Astrocyte (in vitro differentiated cells and primary cell): ENCODE results near the gene TRERF1. TPM values are rescaled to one million over a fixed set of nuclear protein-coding genes. Genes with fewer than 3 reads are reported as not detected.
"Not testable (repeated sequence)": the region's sequence is repeated elsewhere in the genome, so short reads cannot be mapped to it uniquely, and the experiment has no call there.

Experiments
- DNase-seq: peaks from one replicate; pipeline ENCODE4 v3.0.0-alpha.2; 2010; ENCODE audit warnings: low read depth
- FAIRE-seq: peaks from 2 replicates; lab custom pipeline; 2011; peaks lifted over from hg19 to GRCh38; lab: Jason Lieb, UNC
- H2AFZ ChIP-seq: 2 replicates; pipeline ENCODE4 v1.6.0; 2012; ENCODE audit warnings: low read depth, low read length, inconsistent platforms
- H3K27ac ChIP-seq: 2 replicates; pipeline ENCODE4 v1.5.1; 2011; ENCODE audit warnings: low read depth, low read length, inconsistent platforms
- H3K27me3 ChIP-seq: 2 replicates; pipeline ENCODE4 v1.6.0; 2011; ENCODE audit warnings: low read length, inconsistent platforms; ENCODE audit not compliant: insufficient read depth
- H3K36me3 ChIP-seq: 2 replicates; pipeline ENCODE4 v1.5.1; 2011; ENCODE audit warnings: low read length, inconsistent platforms; ENCODE audit not compliant: insufficient read depth
- H3K4me1 ChIP-seq: 2 replicates; pipeline ENCODE4 v1.5.1; 2011; ENCODE audit warnings: low read length, inconsistent platforms; ENCODE audit not compliant: insufficient read depth
- H3K4me2 ChIP-seq: 2 replicates; pipeline ENCODE4 v1.6.0; 2012; ENCODE audit warnings: low read length, inconsistent platforms
- H3K4me3 ChIP-seq: 2 replicates; pipeline ENCODE4 v1.5.1; 2011; ENCODE audit warnings: low read depth, mild to moderate bottlenecking, low read length, inconsistent platforms; ENCODE audit not compliant: insufficient read depth
- H3K79me2 ChIP-seq: 2 replicates; pipeline ENCODE4 v1.6.0; 2012; ENCODE audit warnings: mild to moderate bottlenecking, low read length, inconsistent platforms; ENCODE audit not compliant: insufficient read depth
- H3K9ac ChIP-seq: 2 replicates; pipeline ENCODE4 v1.6.0; 2012; ENCODE audit warnings: mild to moderate bottlenecking, low read length, inconsistent platforms
- H3K9me3 ChIP-seq: 2 replicates; pipeline ENCODE4 v1.5.1; 2012; ENCODE audit warnings: low read depth, mild to moderate bottlenecking, low read length, inconsistent platforms; ENCODE audit not compliant: insufficient read depth
- H4K20me1 ChIP-seq: 2 replicates; pipeline ENCODE4 v1.6.0; 2012; ENCODE audit warnings: low read length, inconsistent platforms; ENCODE audit not compliant: insufficient read depth
- H3K27ac Mint-ChIP-seq: one replicate; pipeline ENCODE4 v1.8.0; 2021; ENCODE audit warnings: mild to moderate bottlenecking, mixed read lengths; ENCODE audit not compliant: unreplicated experiment
- H3K27me3 Mint-ChIP-seq: one replicate; pipeline ENCODE4 v1.8.0; 2021; ENCODE audit warnings: low read depth, mixed read lengths; ENCODE audit not compliant: unreplicated experiment
- H3K36me3 Mint-ChIP-seq: one replicate; pipeline ENCODE4 v1.8.0; 2021; ENCODE audit warnings: low read depth, mixed read lengths; ENCODE audit not compliant: unreplicated experiment
- H3K4me1 Mint-ChIP-seq: one replicate; pipeline ENCODE4 v1.8.0; 2021; ENCODE audit warnings: low read depth, mixed read lengths; ENCODE audit not compliant: unreplicated experiment
- H3K4me3 Mint-ChIP-seq: one replicate; pipeline ENCODE4 v1.8.0; 2021; ENCODE audit warnings: mild to moderate bottlenecking, moderate library complexity, mixed read lengths; ENCODE audit not compliant: unreplicated experiment
- H3K9me3 Mint-ChIP-seq: one replicate; pipeline ENCODE4 v1.8.0; 2021; ENCODE audit warnings: mild to moderate bottlenecking, mixed read lengths; ENCODE audit not compliant: unreplicated experiment
- EZH2 ChIP-seq: IDR thresholded peaks from 2 replicates; pipeline ENCODE4 v1.6.1; 2012; ENCODE audit warnings: mild to moderate bottlenecking, low read length, inconsistent platforms; ENCODE audit not compliant: insufficient read depth
- total RNA-seq: library from RNA; stranded (reverse); gene quantifications from 2 replicates; pipeline ENCODE4 v1.2.1, GENCODE V29; 2021
- TF ChIP-seq, protein P1 (sequence below): IDR thresholded peaks from 2 replicates; pipeline ENCODE4 v1.5.1; 2011; ENCODE audit warnings: low read depth, mild to moderate bottlenecking, inconsistent platforms, low read length, moderate library complexity; ENCODE audit not compliant: insufficient read depth

TRERF1 gene
- total RNA-seq, 1 donor from 2014 or later: 8.6 TPM

DNA sequence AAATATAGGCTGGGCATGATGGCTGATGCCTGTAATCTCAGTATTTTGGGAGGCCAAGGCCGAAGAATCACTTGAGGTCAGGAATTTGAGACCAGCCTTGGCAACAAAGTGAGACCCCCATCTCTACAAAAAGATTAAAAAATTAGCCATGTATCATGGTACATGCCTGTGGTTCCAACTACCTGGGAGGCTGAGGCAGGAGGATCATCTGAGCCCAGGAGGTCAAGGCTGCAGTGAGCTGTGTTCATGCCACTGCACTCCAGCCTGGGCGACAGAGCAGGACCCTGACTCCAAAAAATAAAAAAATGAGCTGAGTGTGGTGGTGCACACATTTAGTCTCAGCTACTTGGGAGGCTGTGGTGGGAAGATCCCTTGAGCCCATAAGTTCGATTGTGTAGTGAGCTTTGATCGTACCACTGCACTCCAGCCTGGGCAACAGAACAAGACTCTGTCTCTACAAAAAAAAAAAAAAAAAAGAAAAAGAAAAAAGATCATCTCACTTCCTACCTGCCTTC is 246.9 kb downstream of the TRERF1 start:
- no peak overlapping the region for H3K4me2 ChIP-seq
- no peak overlapping the region for H3K27ac ChIP-seq
- H3K4me1 Mint-ChIP-seq: peaks cover 17% of the 10 kb centered on the region
- H3K36me3 Mint-ChIP-seq: peaks cover 9% of the 10 kb centered on the region
- no peak for DNase-seq
- no peak for FAIRE-seq
- H3K4me3 Mint-ChIP-seq: no peak overlapping the region
- no peaks in the 10 kb centered on the region for H4K20me1 ChIP-seq
- H3K9me3 ChIP-seq: no peaks in the 10 kb centered on the region
- H3K27me3 ChIP-seq: no peaks in the 10 kb centered on the region
- H3K4me1 ChIP-seq: peaks cover 14% of the 10 kb centered on the region
- H3K4me3 ChIP-seq: no peak overlapping the region
- no peaks in the 10 kb centered on the region for H3K9me3 Mint-ChIP-seq
- no peaks in the 10 kb centered on the region for H3K27me3 Mint-ChIP-seq
- no peak overlapping the region for H3K27ac Mint-ChIP-seq
- peaks cover 19% of the 10 kb centered on the region for H3K36me3 ChIP-seq
- no peak overlapping the region for H3K9ac ChIP-seq
- TF ChIP-seq EZH2: no peak
- TF ChIP-seq, protein P1, sequence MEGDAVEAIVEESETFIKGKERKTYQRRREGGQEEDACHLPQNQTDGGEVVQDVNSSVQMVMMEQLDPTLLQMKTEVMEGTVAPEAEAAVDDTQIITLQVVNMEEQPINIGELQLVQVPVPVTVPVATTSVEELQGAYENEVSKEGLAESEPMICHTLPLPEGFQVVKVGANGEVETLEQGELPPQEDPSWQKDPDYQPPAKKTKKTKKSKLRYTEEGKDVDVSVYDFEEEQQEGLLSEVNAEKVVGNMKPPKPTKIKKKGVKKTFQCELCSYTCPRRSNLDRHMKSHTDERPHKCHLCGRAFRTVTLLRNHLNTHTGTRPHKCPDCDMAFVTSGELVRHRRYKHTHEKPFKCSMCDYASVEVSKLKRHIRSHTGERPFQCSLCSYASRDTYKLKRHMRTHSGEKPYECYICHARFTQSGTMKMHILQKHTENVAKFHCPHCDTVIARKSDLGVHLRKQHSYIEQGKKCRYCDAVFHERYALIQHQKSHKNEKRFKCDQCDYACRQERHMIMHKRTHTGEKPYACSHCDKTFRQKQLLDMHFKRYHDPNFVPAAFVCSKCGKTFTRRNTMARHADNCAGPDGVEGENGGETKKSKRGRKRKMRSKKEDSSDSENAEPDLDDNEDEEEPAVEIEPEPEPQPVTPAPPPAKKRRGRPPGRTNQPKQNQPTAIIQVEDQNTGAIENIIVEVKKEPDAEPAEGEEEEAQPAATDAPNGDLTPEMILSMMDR: no peak
- H2AFZ ChIP-seq: no peak overlapping the region
- H3K79me2 ChIP-seq: no peaks in the 10 kb centered on the region

DNA sequence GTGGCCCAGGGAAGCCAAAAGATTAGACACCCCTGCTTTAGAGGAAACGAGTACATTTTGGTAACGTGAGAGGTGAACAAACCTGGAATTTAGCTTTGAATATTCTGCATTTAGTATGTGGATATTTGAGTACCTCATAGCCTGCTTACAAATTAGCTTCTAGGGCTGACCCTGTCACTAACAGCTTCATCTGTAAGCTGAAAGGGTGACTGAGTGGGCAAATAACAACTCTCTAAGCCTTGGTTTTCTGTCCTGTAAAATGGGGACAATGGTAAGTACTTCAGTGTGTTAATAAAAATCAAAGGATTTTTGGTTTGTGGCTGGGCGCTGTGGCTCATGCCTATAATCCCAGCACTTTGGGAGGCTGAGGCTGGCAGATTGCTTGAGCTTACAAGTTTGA is 248.5 kb downstream of the TRERF1 start:
- H3K9me3 Mint-ChIP-seq: peaks cover 2% of the 10 kb centered on the region
- H3K36me3 Mint-ChIP-seq: peaks cover 7% of the 10 kb centered on the region
- no peaks in the 10 kb centered on the region for H3K27me3 Mint-ChIP-seq
- Histone ChIP-seq H3K36me3 (peaks cover 11% of the 10 kb centered on the region), H3K9ac (no peak overlapping the region), H3K4me3 (no peak overlapping the region), H4K20me1 (no peaks in the 10 kb centered on the region), H2AFZ (no peak overlapping the region), H3K79me2 (no peaks in the 10 kb centered on the region), H3K4me2 (no peak overlapping the region), H3K4me1 (peaks cover 20% of the 10 kb centered on the region), H3K27me3 (no peaks in the 10 kb centered on the region), H3K9me3 (no peaks in the 10 kb centered on the region), H3K27ac (no peak overlapping the region)
- H3K27ac Mint-ChIP-seq: peak overlapping the region; percentile 27
- peaks cover 20% of the 10 kb centered on the region for H3K4me1 Mint-ChIP-seq
- TF ChIP-seq, protein P1: no peak
- TF ChIP-seq EZH2: no peak
- peak overlapping the region; percentile 20 for H3K4me3 Mint-ChIP-seq
- FAIRE-seq (no peak), DNase-seq (no peak)

GRCh38 chr6:42202131-42202915 is 249.4 kb downstream of the TRERF1 start:
- H3K27ac Mint-ChIP-seq, H3K4me3 Mint-ChIP-seq, H3K79me2 ChIP-seq, H4K20me1 ChIP-seq, H3K27ac ChIP-seq, H2AFZ ChIP-seq, H3K36me3 ChIP-seq, FAIRE-seq, H3K9me3 ChIP-seq, H3K27me3 Mint-ChIP-seq, H3K4me3 ChIP-seq, DNase-seq, H3K4me2 ChIP-seq, H3K9ac ChIP-seq, H3K9me3 Mint-ChIP-seq, H3K27me3 ChIP-seq, H3K36me3 Mint-ChIP-seq: not testable (repeated sequence)
- H3K4me1 Mint-ChIP-seq: peaks cover 20% of the 10 kb centered on the region
- H3K4me1 ChIP-seq: peaks cover 29% of the 10 kb centered on the region
